LNCaP clone FGC (cell line): Measurements from ENCODE around the gene LRRN2.

Source experiments
- DNase-seq: peaks from one replicate; pipeline ENCODE4 v3.0.0-alpha.2; 2011; ENCODE audit warnings: low read depth
- H3K4me3 ChIP-seq: 2 replicates; pipeline ENCODE4 v1.5.1; 2011; ENCODE audit warnings: mild to moderate bottlenecking, low read depth, low read length, control low read depth
- TF ChIP-seq, protein P1 (sequence below): IDR thresholded peaks from 2 replicates; pipeline ENCODE4 v1.5.1; 2012; ENCODE audit warnings: mild to moderate bottlenecking; ENCODE audit not compliant: control insufficient read depth, insufficient read depth; ENCODE audit errors: extremely low read depth

LRRN2 gene

DNA sequence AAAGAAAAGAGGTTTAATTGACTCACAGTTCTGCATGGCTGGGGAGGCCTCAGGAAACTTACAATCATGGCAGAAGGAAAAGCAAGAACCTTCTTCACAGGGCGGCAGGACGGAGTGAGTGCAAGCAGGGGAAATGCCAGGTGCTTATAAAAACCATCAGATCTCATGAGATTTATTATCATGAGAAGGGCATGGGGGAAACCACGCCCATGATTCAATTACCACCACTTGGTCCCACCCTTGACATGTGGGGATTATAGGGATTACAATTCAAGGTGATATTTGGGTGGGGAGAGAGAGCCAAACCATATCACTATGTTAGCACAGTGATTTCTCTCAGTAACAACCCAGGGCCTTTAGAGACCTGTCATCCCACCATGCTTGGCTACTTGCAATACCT, 39.9 kb downstream of the LRRN2 start:
- TF ChIP-seq, protein P1, sequence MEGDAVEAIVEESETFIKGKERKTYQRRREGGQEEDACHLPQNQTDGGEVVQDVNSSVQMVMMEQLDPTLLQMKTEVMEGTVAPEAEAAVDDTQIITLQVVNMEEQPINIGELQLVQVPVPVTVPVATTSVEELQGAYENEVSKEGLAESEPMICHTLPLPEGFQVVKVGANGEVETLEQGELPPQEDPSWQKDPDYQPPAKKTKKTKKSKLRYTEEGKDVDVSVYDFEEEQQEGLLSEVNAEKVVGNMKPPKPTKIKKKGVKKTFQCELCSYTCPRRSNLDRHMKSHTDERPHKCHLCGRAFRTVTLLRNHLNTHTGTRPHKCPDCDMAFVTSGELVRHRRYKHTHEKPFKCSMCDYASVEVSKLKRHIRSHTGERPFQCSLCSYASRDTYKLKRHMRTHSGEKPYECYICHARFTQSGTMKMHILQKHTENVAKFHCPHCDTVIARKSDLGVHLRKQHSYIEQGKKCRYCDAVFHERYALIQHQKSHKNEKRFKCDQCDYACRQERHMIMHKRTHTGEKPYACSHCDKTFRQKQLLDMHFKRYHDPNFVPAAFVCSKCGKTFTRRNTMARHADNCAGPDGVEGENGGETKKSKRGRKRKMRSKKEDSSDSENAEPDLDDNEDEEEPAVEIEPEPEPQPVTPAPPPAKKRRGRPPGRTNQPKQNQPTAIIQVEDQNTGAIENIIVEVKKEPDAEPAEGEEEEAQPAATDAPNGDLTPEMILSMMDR: no peak
- DNase-seq: no peak

DNA sequence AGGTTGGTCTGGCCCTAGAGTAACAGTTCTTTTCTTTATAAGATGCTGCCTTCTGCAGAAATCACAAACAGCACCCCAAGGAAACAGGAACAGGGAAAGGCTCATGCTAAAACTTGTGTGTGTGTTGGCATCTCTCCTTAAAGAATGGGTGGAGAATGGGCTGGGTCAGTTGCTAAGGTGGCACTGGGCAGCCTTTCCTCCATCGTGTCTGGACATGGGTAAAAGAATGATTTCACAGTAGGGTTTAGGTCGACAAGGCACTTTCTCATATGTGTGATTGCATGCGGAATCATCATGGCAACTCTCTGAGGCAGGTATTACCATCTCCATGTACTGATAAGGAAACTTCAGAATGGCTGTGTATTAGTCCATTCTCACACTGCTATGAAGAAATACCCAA, 40.3 kb downstream of the LRRN2 start:
- H3K4me3 ChIP-seq: no peak overlapping the region
- TF ChIP-seq, protein P1: no peak
- DNase-seq: no peak

More for the DNA sequence above, 39.9 kb downstream of the LRRN2 start:
- H3K4me3 ChIP-seq: no peak overlapping the region

DNA sequence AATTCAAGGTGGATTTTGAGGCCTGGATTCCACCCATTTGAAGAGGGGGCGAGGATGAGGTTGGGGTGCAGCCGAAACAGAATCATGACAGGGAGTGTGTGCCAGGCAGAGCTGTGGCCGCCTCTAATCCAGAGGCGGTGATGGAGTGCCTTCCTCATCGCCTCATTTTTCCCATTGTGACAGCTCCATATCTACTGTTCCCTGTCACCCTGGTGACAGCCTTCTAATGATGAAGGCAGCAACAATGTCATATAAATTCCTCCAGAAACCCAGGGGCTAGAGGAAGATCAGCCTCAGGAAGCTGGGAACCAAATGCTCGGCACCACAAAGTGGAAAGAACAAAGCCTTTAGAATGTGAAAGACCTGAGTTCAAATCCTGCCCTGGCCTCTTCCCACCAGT, 42.0 kb downstream of the LRRN2 start:
- no peak for DNase-seq
- no peak overlapping the region for H3K4me3 ChIP-seq
- TF ChIP-seq, protein P1: no peak

DNA sequence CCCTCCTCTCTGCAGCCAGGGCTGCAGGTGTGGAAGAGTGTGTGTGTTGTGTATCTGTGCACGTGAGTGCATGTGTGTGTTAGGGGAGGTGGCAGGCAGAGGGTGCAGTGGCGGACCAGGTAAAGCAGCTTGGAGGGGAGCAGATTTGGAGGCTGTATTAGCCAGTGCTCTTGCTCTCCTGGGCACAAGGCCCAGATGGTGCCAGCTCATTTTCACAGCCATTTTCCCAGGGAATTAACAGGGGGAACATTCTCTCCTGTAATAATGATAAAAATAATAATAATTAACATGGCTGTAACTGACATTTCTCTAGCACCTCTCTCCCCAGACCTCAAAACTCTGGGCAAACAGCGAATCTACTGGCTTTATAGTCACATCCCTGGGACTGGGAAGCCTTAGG, 43.6 kb downstream of the LRRN2 start:
- H3K4me3 ChIP-seq: no peak overlapping the region
- TF ChIP-seq, protein P1: no peak
- no peak for DNase-seq

DNA sequence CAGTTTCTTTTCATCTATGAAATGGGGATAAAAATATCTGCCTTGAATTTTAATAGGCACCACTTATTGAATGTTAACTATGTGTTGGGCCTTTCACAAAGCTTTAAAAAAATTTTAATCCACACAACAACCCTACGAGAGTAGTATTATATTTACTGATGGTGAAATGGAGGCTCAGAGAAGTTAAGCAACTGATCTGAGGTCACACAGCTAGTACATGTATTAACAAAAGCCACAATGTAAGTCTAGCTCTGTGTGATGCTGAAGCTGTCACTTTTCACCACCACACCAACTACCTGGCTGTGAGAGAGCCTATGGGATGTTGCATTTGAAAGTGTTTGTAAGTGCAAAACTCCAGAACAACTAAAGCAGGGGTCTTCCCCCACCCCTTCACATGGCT, 44.1 kb downstream of the LRRN2 start:
- DNase-seq: no peak
- TF ChIP-seq, protein P1: no peak
- no peak overlapping the region for H3K4me3 ChIP-seq

DNA sequence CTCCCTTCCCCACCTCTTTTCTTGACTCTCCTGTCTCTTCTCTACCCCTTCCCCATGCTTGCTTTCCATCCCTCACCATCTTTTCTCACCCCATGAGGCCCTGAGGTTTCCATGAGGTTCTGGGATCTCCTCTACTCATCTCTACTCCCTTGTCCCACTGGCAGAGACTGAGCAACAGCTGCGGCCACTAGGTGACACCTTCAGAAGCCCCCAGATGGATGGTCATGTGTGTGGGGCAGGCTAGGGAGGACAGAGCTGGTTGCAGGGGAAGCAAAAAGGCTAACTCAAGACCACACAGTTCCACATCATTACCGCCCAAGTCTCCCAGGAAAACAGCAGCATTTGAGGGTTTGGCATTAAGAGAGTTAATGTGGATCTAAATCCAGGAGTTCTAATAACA, 45.0 kb downstream of the LRRN2 start:
- TF ChIP-seq, protein P1: no peak
- H3K4me3 ChIP-seq: no peak overlapping the region
- DNase-seq: no peak

DNA sequence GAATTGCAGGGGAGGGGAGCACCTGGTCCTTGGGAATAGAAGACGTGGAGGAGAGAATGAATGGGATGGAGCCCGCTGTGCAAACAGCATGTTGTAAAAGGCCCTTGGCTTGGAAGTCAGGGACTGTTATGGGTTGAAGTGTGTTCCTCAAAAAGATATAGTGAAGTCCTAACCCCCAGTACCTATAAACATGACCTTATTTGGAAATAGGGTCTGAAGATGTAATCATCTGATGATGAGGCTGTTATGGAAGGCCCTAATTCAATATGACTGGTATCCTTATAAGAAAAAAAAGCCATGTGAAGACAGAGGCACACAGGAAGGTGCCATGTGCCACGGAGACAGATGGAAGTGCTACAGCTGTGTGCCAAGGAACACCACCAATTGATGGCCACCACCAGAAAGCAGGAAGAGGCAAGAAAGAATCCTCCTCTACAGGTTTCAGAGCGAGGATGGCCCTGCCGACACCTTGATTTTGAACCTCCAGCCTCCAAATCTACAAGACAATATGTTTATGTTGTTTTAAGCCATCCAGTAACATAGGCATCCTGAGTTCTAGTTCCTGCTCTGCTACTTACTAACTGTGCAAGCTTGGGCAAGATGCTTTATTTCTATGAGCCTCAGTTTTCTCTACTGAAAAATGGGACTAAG, 51.2 kb downstream of the LRRN2 start:
- no peak overlapping the region for H3K4me3 ChIP-seq
- TF ChIP-seq, protein P1: no peak
- DNase-seq: no peak
